Rectal smooth muscle tissue (tissue), 1 donor: ENCODE data around the gene SKI.
A peak's percentile ranks its signal among the peaks of the same experiment; 100 is the strongest.

Experiments used
- H3K27ac ChIP-seq: one replicate; pipeline ENCODE4 v1.7.0; 2013; ENCODE audit warnings: low read depth, low read length, inconsistent platforms
- H3K27me3 ChIP-seq: one replicate; pipeline ENCODE4 v1.7.0; 2013; ENCODE audit warnings: low read length; ENCODE audit not compliant: control insufficient read depth, insufficient read depth
- H3K36me3 ChIP-seq: one replicate; pipeline ENCODE4 v1.7.0; 2013; ENCODE audit warnings: low read length; ENCODE audit not compliant: control insufficient read depth, insufficient read depth
- H3K4me1 ChIP-seq: one replicate; pipeline ENCODE4 v1.7.0; 2013; ENCODE audit warnings: low read length; ENCODE audit not compliant: control insufficient read depth, insufficient read depth
- H3K4me3 ChIP-seq: one replicate; pipeline ENCODE4 v1.7.0; 2013; ENCODE audit warnings: low read length
- H3K9ac ChIP-seq: one replicate; pipeline ENCODE4 v1.7.0; 2013; ENCODE audit warnings: low read length

SKI gene

GRCh38 chr1:2315674-2316450 lies 87.7 kb downstream of the SKI start:
- H3K9ac ChIP-seq, result no peak overlapping the region
- H3K4me1 ChIP-seq, result peaks cover 45% of the 10 kb centered on the region
- H3K27me3 ChIP-seq, result no peaks in the 10 kb centered on the region
- no peaks in the 10 kb centered on the region for H3K36me3 ChIP-seq
- peak overlapping the region; percentile 87 for H3K27ac ChIP-seq
- peak overlapping the region; percentile 13 for H3K4me3 ChIP-seq

GRCh38 chr1:2316451-2316961 lies 88.4 kb downstream of the SKI start:
- Histone ChIP-seq H3K4me3 (no peak overlapping the region), H3K4me1 (peaks cover 49% of the 10 kb centered on the region), H3K27me3 (no peaks in the 10 kb centered on the region), H3K36me3 (no peaks in the 10 kb centered on the region), H3K9ac (no peak overlapping the region), H3K27ac (peak overlapping the region; percentile 87)

- Histone ChIP-seq H3K4me1 (peaks cover 47% of the 10 kb centered on the region), H3K9ac (no peak overlapping the region), H3K27ac (no peak overlapping the region), H3K36me3 (no peaks in the 10 kb centered on the region), H3K4me3 (no peak overlapping the region), H3K27me3 (no peaks in the 10 kb centered on the region)
Measured at GRCh38 chr1:2317230-2318065, 89.3 kb downstream of the SKI start.

GRCh38 chr1:2318314-2319278 lies 90.5 kb downstream of the SKI start:
- Histone ChIP-seq H3K4me1 (peaks cover 43% of the 10 kb centered on the region), H3K4me3 (no peak overlapping the region), H3K36me3 (no peaks in the 10 kb centered on the region), H3K27me3 (no peaks in the 10 kb centered on the region), H3K9ac (no peak overlapping the region), H3K27ac (peak overlapping the region; percentile 58)

GRCh38 chr1:2319291-2319690 lies 91.2 kb downstream of the SKI start:
- Histone ChIP-seq H3K4me1 (peaks cover 37% of the 10 kb centered on the region), H3K36me3 (no peaks in the 10 kb centered on the region), H3K27me3 (no peaks in the 10 kb centered on the region), H3K4me3 (no peak overlapping the region), H3K27ac (peak overlapping the region; percentile 58), H3K9ac (no peak overlapping the region)

GRCh38 chr1:2320006-2320405 lies 91.9 kb downstream of the SKI start:
- Histone ChIP-seq H3K4me1 (peaks cover 37% of the 10 kb centered on the region), H3K36me3 (no peaks in the 10 kb centered on the region), H3K27me3 (no peaks in the 10 kb centered on the region), H3K27ac (peak overlapping the region; percentile 88), H3K9ac (no peak overlapping the region), H3K4me3 (no peak overlapping the region)

GRCh38 chr1:2320760-2321667 lies 92.9 kb downstream of the SKI start:
- H3K9ac ChIP-seq, result no peak overlapping the region
- no peak overlapping the region for H3K4me3 ChIP-seq
- peaks cover 37% of the 10 kb centered on the region for H3K4me1 ChIP-seq
- peak overlapping the region; percentile 88 for H3K27ac ChIP-seq
- H3K36me3 ChIP-seq, result no peaks in the 10 kb centered on the region
- H3K27me3 ChIP-seq, result no peaks in the 10 kb centered on the region

GRCh38 chr1:2322065-2322571 lies 94.0 kb downstream of the SKI start:
- Histone ChIP-seq H3K4me3 (no peak overlapping the region), H3K4me1 (peaks cover 37% of the 10 kb centered on the region), H3K36me3 (no peaks in the 10 kb centered on the region), H3K27ac (peak overlapping the region; percentile 88), H3K27me3 (no peaks in the 10 kb centered on the region), H3K9ac (no peak overlapping the region)

GRCh38 chr1:2322581-2323211 lies 94.6 kb downstream of the SKI start:
- no peak overlapping the region for H3K9ac ChIP-seq
- H3K36me3 ChIP-seq, result no peaks in the 10 kb centered on the region
- no peak overlapping the region for H3K4me3 ChIP-seq
- H3K27ac ChIP-seq, result peak overlapping the region; percentile 88
- no peaks in the 10 kb centered on the region for H3K27me3 ChIP-seq
- H3K4me1 ChIP-seq, result peaks cover 37% of the 10 kb centered on the region

GRCh38 chr1:2323451-2323974 lies 95.4 kb downstream of the SKI start:
- no peak overlapping the region for H3K9ac ChIP-seq
- no peaks in the 10 kb centered on the region for H3K36me3 ChIP-seq
- peak overlapping the region; percentile 88 for H3K27ac ChIP-seq
- peaks cover 36% of the 10 kb centered on the region for H3K4me1 ChIP-seq
- no peak overlapping the region for H3K4me3 ChIP-seq
- no peaks in the 10 kb centered on the region for H3K27me3 ChIP-seq
